HL-60/S4 (cell line): ENCODE results near the gene TOPAZ1.

Experiments used
- in situ Hi-C: fragments of 300-500 bp; cut with MboI; formaldehyde crosslinking; loops from 2 replicates; pipeline ENCODE4 v1.14.3; 2022; ENCODE audit warnings: low sequenced_read_pairs

TOPAZ1 gene

DNA sequence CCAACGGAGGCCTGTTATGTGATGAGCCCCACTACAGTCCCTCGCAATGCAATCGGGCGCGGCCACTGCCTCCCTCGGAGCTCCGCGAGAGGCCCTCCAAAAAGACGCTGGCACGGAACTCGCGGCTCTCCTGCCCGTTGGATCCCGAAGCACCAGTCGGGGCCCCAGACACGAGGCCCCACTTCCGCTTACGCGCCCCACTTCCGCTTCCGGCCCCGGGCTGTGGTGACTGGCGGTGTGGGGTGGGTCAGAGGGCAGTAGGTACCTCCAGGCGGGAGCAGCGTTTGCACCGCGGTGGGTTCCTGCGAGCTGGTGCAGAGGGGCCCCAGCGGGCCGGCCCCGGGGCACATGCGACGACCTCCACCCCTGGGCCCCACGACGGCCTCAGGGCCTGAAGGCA, at the start of gene TOPAZ1:
Gene TOPAZ1, plus strand, starts transcription at position 181 of the 400 bp plus-strand sequence. Its CDS starts 168 bp downstream, at position 349.
- in situ Hi-C loops = no loop called here

GRCh38 chr3:44198284-44199269, 43.1 kb upstream of the TOPAZ1 start:
- in situ Hi-C loops = no loop called here

DNA sequence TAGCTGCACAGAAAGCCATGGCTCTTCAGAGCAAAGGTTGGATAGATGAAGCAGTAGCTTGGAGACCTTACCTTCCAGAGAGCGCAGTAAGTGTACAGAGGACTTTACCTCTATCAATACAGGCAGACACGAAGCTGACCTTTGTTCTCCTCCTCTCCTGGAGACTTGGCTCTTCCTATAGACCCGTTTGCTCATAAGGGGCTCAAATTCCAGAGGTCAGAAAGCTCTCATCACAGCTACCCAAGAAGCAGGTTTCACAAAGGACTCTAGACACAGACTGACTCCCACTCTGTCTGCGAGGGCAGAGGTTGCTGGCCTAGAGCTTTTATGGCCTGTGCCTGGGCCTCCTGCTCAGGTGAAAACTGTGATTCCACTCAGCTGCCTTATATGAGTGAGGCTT, 35.4 kb upstream of the TOPAZ1 start:
- in situ Hi-C loops = no loop called here

- in situ Hi-C loops = no loop called here
Measured at GRCh38 chr3:44206862-44207652, 34.6 kb upstream of the TOPAZ1 start.

DNA sequence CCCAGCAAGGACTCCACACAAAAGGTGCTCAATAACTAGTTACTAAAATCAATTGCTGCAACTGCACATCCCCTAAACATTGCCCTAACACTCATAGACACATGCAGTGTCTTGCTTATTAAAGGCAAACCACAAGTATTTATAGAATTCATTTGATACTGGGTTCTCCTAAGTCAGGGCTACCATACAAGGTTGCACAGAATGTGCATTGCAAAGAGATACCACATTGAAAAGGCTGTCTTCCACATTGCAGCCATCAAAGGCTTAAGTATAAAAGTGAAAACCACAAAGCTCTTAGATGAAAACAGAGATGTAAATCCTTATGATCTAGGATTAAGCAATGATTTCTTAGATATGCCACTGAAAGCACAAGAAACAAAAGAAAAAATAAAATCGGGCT, 33.6 kb upstream of the TOPAZ1 start:
- in situ Hi-C loops = no loop called here

GRCh38 chr3:44208568-44208967, 33.1 kb upstream of the TOPAZ1 start:
- in situ Hi-C loops = no loop called here

- in situ Hi-C loops = no loop called here
Measured at GRCh38 chr3:44210967-44211366, 30.7 kb upstream of the TOPAZ1 start.

- in situ Hi-C loops = no loop called here
Measured at GRCh38 chr3:44222337-44222736, 19.3 kb upstream of the TOPAZ1 start.

- in situ Hi-C loops = no loop called here
Measured at GRCh38 chr3:44223299-44223698, 18.4 kb upstream of the TOPAZ1 start.

DNA sequence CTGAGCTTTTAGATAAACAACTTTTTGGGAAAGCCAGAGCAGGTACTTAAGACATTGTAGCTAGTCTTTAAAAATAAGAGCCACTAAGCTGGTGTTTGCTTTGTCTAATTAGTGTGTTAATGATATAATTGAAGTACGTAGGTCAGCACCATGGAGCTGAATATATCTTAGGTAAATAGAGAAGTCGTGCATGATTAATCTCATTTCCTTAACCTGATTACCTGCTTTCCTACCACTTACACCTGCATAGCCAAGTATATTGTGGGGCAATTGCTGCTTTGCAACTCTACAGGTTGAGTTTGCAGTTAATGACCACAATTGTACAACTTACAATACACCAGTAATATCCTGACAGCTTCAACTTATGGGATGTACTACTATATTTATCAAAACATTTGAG, 17.6 kb upstream of the TOPAZ1 start:
- in situ Hi-C loops = no loop called here

DNA sequence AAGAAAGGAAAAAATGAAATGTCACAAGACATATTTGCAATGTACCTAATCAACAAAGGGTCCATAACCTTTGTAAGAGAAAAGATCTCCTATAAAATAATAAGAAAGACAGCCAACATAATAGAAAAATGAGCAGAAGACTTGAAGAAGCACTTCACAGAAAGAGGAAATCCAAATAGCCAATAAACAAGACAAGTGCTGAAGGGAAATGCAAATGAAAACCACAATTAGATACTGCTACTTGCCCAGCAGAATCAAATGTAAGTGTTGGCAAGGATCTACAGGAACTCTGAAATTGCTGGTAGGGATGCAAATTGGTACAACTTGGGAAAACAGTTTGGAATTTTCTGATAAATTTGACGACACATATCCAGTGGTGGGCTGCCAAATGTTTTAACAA, 15.1 kb upstream of the TOPAZ1 start:
- in situ Hi-C loops = no loop called here

DNA sequence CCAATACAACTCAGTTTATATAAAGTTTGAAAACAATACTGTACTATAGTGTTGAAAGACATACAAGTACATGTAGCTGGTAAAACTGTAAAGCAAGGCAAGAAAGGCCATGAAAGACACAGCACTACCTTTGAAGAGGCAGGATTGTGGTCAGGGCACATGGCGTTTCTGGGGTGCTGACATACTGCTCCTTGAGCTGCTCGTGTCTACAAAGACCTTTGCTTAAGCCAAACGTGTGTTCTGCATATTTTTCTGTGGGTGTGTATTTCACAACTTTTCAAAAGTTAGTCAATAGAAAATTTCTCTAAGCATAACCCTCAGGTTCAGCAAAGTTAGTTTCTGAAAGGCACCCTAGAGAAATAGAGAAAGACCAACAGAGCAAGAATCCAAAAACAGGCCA, 14.1 kb upstream of the TOPAZ1 start:
- in situ Hi-C loops = no loop called here

DNA sequence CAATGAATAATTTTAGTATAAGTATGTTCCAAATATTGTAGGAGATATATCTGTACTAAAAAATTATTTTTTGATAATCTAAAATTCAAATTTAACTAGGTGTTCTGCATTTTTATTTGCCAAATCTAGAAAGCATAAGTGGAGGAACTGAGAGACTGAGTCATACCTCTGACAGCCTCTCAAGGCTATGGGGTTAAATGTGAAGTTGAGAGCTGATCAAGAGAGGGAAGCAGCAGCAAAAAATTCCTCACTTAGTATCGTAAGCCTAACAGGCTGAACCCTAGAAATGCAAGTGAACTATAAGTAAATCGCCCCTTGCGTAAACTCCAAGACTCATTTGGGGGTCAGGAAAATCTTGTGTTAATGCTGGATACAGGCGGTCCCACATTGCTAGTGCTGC, 12.8 kb upstream of the TOPAZ1 start:
- in situ Hi-C loops = no loop called here

DNA sequence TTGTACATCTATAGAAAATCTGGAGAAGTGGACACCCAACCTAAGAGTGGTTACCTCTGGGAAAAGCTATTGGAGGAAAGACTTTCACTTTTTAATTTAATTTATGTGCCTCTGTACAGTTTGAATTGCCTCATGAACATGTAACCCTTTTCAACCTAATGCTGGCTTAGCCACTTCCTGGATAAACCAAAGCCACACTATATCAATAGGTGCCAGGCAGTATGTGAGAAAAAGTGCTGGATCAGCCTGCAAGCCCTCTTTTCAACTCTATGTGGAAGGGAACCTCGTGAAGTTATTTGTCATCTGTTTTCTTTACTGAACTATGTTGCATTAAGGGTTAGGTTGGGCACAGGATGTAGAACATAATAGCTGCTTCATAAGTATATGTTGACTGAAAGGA, 9.3 kb upstream of the TOPAZ1 start:
- in situ Hi-C loops = no loop called here

DNA sequence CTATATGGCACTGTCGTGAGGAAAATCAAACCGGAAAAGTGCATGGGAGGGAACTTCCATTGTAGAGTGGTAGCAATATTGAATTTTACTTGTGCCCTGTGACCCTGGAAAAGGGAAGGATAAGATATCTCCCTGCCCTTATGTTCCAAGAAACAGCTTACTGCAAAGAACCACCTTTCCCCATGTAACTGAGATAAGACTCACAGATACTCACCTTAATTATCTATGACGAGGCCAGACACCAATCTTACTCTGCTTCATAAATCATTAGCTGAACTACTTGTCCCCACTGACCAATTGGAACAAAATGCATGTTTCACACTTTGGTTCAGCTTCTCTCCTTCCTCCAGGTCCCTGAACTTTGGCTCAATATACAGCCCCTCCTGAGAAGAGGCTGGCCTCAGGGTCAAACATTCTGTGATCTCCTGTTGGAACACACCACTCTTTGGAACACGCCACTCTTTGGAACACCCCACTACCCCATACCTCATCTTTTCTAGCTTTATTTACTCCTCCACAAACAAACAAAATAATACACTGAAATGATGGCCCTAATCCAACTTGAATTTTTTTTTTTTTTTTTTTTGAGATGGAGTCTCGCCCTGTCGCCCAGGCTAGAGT, 6.9 kb upstream of the TOPAZ1 start:
- in situ Hi-C loops = no loop called here

- in situ Hi-C loops = no loop called here
Measured at GRCh38 chr3:44235604-44236484, 5.8 kb upstream of the TOPAZ1 start.

DNA sequence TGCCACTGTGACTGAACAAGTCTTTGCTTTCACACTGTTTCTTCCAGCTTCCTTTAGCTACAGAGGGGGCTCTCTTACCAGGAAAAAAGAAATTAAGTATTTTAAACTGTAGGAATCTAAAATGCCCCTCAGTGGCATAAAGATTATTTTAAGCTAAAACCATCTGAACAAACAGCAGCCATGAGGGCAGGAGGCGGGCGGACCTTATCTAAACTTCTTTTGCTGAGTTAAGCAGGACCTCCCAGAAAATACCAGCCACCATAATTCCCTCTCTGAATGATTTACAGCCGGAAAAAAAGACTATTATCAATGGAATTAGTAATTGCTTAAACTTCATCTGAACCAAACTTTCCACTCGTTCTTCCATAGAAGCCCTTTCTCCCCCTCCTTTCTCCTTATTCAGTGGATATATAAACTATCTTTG, 5.2 kb upstream of the TOPAZ1 start:
- in situ Hi-C loops = no loop called here

DNA sequence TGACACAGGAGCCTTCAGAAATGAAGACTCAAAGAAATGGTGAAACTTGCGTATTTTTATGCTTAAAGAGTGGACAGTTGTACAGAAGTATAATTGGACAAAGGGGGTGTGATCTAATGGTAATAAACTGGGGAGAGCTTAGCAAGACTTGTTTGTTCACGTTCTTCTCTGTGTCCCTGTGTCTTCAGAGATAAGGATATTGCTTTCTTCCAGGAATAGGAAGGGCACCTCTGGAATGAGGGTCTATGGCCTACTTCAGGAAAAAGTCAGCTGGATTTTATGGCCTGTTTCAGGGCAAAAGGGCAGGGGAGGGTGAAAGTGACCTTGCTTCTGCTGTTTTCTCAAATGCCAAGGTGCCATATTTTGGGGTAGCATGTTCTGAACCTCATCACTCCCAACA, 4.5 kb upstream of the TOPAZ1 start:
- in situ Hi-C loops = no loop called here

GRCh38 chr3:44237665-44238064, 4.0 kb upstream of the TOPAZ1 start:
- in situ Hi-C loops = no loop called here

GRCh38 chr3:44238889-44239288, 2.8 kb upstream of the TOPAZ1 start:
- in situ Hi-C loops = no loop called here
